ENCODE data around the gene PVRIG.
"Not testable (repeated sequence)": the region's sequence is repeated elsewhere in the genome, so short reads cannot be mapped to it uniquely, and the experiment has no call there.

GRCh38 chr7:100270046-100270918 is 50.5 kb downstream of the PVRIG start:
- not testable (repeated sequence) for TF ChIP-seq NRF1 (conservative IDR thresholded peaks at IDR 0.05 in 1 of 2, IDR thresholded peaks at IDR 0.05 in 1 of 2); ZNF592 (IDR thresholded peaks at IDR 0.05); EP300 (IDR thresholded peaks at IDR 0.05; ENCODE audit: low read length); RB1 (IDR thresholded peaks at IDR 0.05; ENCODE audit: low read depth); JUN (IDR thresholded peaks at IDR 0.05; ENCODE audit: borderline replicate concordance, low read depth, low read length); JUN (CRISPR knock-in tag; IDR thresholded peaks at IDR 0.05; ENCODE audit: borderline replicate concordance); CCAR2 (IDR thresholded peaks at IDR 0.05; ENCODE audit: low read depth, low read length); GABPA (tag; conservative IDR thresholded peaks at IDR 0.05; ENCODE audit: low read depth); EP400 (IDR thresholded peaks at IDR 0.05); HDGF (IDR thresholded peaks at IDR 0.05); IRF9 (tag; IDR thresholded peaks at IDR 0.05)

Measured in K562 (cell line).